Measurements from ENCODE around the gene NOTCH2. TPM values are rescaled to one million over a fixed set of nuclear protein-coding genes. Genes with fewer than 3 reads are reported as not detected.

Gene NOTCH2
- total RNA-seq, 1 experiment from 2014 or later = 106 TPM

DNA sequence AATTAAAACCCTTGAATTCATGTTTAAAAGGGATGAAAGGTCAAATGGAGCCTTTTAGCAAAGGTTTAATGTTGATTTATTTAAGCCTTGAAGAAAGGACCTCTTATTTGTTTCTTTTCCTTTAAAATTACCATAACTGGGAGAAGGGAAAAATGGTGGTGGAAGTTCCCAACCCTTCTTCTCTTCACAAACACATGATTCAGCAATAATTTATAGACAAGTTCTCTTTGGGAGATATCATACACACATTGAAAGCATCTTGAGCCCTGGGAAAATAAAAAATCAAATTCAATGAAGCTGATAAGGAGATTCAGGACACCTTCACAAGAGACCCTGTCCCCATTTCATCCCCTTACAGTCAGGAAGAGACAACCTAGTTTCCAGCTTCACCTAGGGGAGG, 182.0 kb downstream of the NOTCH2 start:
- no TSS peak for BruUV-seq (replicated peaks)
- no peaks in the 10 kb centered on the region for H3F3A ChIP-seq (ENCODE audit: insufficient read depth, low read depth)
- no peaks in the 10 kb centered on the region for H3K9me2 ChIP-seq (ENCODE audit: insufficient read depth)
- H3K9me3 ChIP-seq (ENCODE audit: insufficient read depth, low read depth) = no peaks in the 10 kb centered on the region
- ChIA-PET POLR2A (ENCODE audit: unreplicated experiment) (no interaction called here), CTCF (no interaction called here)
- TF ChIP-seq, protein P1, sequence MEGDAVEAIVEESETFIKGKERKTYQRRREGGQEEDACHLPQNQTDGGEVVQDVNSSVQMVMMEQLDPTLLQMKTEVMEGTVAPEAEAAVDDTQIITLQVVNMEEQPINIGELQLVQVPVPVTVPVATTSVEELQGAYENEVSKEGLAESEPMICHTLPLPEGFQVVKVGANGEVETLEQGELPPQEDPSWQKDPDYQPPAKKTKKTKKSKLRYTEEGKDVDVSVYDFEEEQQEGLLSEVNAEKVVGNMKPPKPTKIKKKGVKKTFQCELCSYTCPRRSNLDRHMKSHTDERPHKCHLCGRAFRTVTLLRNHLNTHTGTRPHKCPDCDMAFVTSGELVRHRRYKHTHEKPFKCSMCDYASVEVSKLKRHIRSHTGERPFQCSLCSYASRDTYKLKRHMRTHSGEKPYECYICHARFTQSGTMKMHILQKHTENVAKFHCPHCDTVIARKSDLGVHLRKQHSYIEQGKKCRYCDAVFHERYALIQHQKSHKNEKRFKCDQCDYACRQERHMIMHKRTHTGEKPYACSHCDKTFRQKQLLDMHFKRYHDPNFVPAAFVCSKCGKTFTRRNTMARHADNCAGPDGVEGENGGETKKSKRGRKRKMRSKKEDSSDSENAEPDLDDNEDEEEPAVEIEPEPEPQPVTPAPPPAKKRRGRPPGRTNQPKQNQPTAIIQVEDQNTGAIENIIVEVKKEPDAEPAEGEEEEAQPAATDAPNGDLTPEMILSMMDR (conservative IDR thresholded peaks at IDR 0.05) = no peak
- TF ChIP-seq EZH2 (IDR thresholded peaks at IDR 0.05; ENCODE audit: low read depth) = no peak
- no peak overlapping the region for H3K4me3 ChIP-seq
- H4K20me1 ChIP-seq (ENCODE audit: insufficient read depth) = no peaks in the 10 kb centered on the region
- H3K4me2 ChIP-seq = no peak overlapping the region
- no peaks in the 10 kb centered on the region for H3K36me3 ChIP-seq (ENCODE audit: low read depth)
- H3K79me2 ChIP-seq (ENCODE audit: low read depth) = no peaks in the 10 kb centered on the region
- no peaks in the 10 kb centered on the region for H3K27me3 ChIP-seq (ENCODE audit: insufficient read depth, low read depth)
- intact Hi-C loops (cut with micrococcal nuclease; ENCODE audit: unreplicated experiment) = no loop called here
- no peak overlapping the region for H2AFZ ChIP-seq
- no peaks in the 10 kb centered on the region for H3K4me1 ChIP-seq (replicated peaks; ENCODE audit: insufficient read depth)
- no peak for DNase-seq
- H3K27ac ChIP-seq = no peak overlapping the region

DNA sequence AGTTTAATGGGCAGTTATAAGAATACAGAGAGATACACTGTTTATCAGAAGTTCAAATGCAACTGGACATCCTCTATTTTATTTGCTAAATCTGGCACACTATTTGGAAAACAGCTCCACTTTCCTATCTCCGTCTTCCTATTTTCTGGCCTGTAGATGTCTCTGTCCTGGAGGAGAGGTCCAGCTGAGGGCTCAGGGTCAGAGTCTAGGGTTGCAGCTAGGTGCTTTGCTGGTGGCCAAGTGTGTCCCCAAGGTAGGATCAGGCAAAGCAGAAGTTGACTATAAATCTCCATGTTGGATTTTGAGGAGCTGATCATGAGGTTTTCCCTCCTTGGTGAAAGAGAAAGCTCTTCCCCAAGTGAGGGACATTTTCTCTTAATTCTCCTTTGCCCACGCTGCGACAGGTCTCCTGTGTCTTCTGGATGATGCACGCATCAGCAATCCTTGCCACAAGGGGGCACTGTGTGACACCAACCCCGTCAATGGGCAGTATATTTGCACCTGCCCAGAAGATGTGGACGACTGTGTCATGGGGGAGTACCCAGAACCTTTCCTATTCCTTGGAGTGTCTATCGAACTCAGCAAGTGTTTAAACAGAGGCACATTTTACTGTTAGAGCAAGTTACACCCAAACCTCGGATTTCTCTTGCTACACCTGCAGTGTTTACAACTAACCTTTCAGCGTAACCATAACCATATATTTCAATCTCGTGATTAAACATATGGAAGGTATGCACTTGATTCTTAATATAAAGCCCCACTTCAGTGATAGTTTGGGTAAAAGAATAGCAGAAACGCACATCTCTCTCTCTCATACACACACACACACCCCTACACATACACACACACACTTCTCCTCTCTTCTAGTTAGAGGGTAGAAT, 183.3 kb downstream of the NOTCH2 start:
- CTCF ChIA-PET = no interaction called here
- no peaks in the 10 kb centered on the region for H3K9me2 ChIP-seq (ENCODE audit: insufficient read depth)
- no peak overlapping the region for H2AFZ ChIP-seq
- DNase-seq = peak in 1 of 2 experiments; percentile 49
- POLR2A ChIA-PET (ENCODE audit: unreplicated experiment) = no interaction called here
- no peaks in the 10 kb centered on the region for H3K4me1 ChIP-seq (replicated peaks; ENCODE audit: insufficient read depth)
- TF ChIP-seq, protein P1 (conservative IDR thresholded peaks at IDR 0.05) = peak; percentile 93
- TF ChIP-seq EZH2 (IDR thresholded peaks at IDR 0.05; ENCODE audit: low read depth) = no peak
- H4K20me1 ChIP-seq (ENCODE audit: insufficient read depth) = no peaks in the 10 kb centered on the region
- H3K36me3 ChIP-seq (ENCODE audit: low read depth) = no peaks in the 10 kb centered on the region
- no peaks in the 10 kb centered on the region for H3K27me3 ChIP-seq (ENCODE audit: insufficient read depth, low read depth)
- no peak overlapping the region for H3K27ac ChIP-seq
- no peaks in the 10 kb centered on the region for H3K79me2 ChIP-seq (ENCODE audit: low read depth)
- H3K4me3 ChIP-seq = no peak overlapping the region
- no peaks in the 10 kb centered on the region for H3F3A ChIP-seq (ENCODE audit: insufficient read depth, low read depth)
- no TSS peak for BruUV-seq (replicated peaks)
- no peaks in the 10 kb centered on the region for H3K9me3 ChIP-seq (ENCODE audit: insufficient read depth, low read depth)
- no peak overlapping the region for H3K4me2 ChIP-seq
- intact Hi-C loops (cut with micrococcal nuclease; ENCODE audit: unreplicated experiment) = no loop called here

DNA sequence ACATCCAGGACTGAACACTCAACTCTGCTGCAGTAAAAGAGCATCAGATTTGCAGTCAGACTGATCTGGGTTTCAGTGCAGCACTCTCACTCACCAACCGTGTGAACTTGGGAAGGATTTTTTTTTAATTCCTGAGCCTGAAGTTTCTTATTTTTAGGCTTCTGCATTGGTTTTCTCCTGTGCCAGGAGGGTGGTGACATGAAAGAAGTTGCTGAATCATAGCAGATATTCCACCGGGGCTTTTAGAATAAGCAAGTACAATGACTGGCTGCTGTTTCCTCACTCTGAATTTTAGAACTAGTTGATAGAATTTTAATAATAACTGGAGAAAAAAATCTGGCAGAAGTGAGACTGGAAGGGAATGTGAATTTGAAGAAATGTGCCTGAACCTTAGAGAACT, 184.8 kb downstream of the NOTCH2 start:
- no peaks in the 10 kb centered on the region for H3K4me1 ChIP-seq (replicated peaks; ENCODE audit: insufficient read depth)
- H3K4me2 ChIP-seq = no peak overlapping the region
- POLR2A ChIA-PET (ENCODE audit: unreplicated experiment) = no interaction called here
- no peaks in the 10 kb centered on the region for H3K79me2 ChIP-seq (ENCODE audit: low read depth)
- H3F3A ChIP-seq (ENCODE audit: insufficient read depth, low read depth) = no peaks in the 10 kb centered on the region
- no peak overlapping the region for H2AFZ ChIP-seq
- H3K27me3 ChIP-seq (ENCODE audit: insufficient read depth, low read depth) = no peaks in the 10 kb centered on the region
- no peak overlapping the region for H3K27ac ChIP-seq
- no peak overlapping the region for H3K4me3 ChIP-seq
- no peaks in the 10 kb centered on the region for H3K9me2 ChIP-seq (ENCODE audit: insufficient read depth)
- CTCF ChIA-PET = no interaction called here
- DNase-seq = no peak
- TF ChIP-seq EZH2 (IDR thresholded peaks at IDR 0.05; ENCODE audit: low read depth) = no peak
- TF ChIP-seq, protein P1 (conservative IDR thresholded peaks at IDR 0.05) = no peak
- no TSS peak for BruUV-seq (replicated peaks)
- intact Hi-C loops (cut with micrococcal nuclease; ENCODE audit: unreplicated experiment) = no loop called here
- H3K36me3 ChIP-seq (ENCODE audit: low read depth) = no peaks in the 10 kb centered on the region
- H4K20me1 ChIP-seq (ENCODE audit: insufficient read depth) = no peaks in the 10 kb centered on the region
- H3K9me3 ChIP-seq (ENCODE audit: insufficient read depth, low read depth) = no peaks in the 10 kb centered on the region

Measured in PC-9 (cell line).